ENCODE measurements around the gene SLC25A39. TPM values are rescaled to one million over a fixed set of nuclear protein-coding genes. Genes with fewer than 3 reads are reported as not detected.
"Not testable (repeated sequence)": the region's sequence is repeated elsewhere in the genome, so short reads cannot be mapped to it uniquely, and the experiment has no call there.

The SLC25A39 gene
- total RNA-seq, 6 experiments from 2014 or later, result 94.8 to 116 (median 108) TPM

- no peaks in the 10 kb centered on the region for H3K9me3 Mint-ChIP-seq
- H3K27me3 Mint-ChIP-seq (ENCODE audit: insufficient read depth), result peaks cover 6% of the 10 kb centered on the region
- peak; percentile 45 for DNase-seq
- no peak overlapping the region for H3K4me3 Mint-ChIP-seq
- peaks cover 8% of the 10 kb centered on the region; the same call in 1 of the 2 replicates for H3K36me3 Mint-ChIP-seq (ENCODE audit: low read depth)
- H3K27ac Mint-ChIP-seq, result peak overlapping the region; percentile 32; the same call in 1 of the 2 replicates
- peaks cover 28% of the 10 kb centered on the region for H3K4me1 Mint-ChIP-seq (ENCODE audit: low read depth)
- TF ChIP-seq CTCF (IDR thresholded peaks at IDR 0.05), result no peak
Observed at GRCh38 chr17:44348234-44348987, 23.8 kb upstream of the SLC25A39 start.

GRCh38 chr17:44347206-44348055 is 22.8 kb upstream of the SLC25A39 start:
- H3K36me3 Mint-ChIP-seq (ENCODE audit: low read depth); H3K9me3 Mint-ChIP-seq; H3K4me3 Mint-ChIP-seq; H3K27me3 Mint-ChIP-seq (ENCODE audit: insufficient read depth); DNase-seq: not testable (repeated sequence)
- Mint-ChIP-seq H3K27ac (peak overlapping the region; percentile 36; the same call in 1 of the 2 replicates), H3K4me1 (ENCODE audit: low read depth) (peaks cover 28% of the 10 kb centered on the region)

- peak; percentile 8 for TF ChIP-seq CTCF (IDR thresholded peaks at IDR 0.05)
- Mint-ChIP-seq H3K36me3 (ENCODE audit: low read depth) (0 out of 2 replicates have a peak, but pooled peaks cover 4% of the 10 kb centered on the region), H3K27ac (peak overlapping the region; percentile 89; the same call in 1 of the 2 replicates), H3K4me1 (ENCODE audit: low read depth) (peaks cover 28% of the 10 kb centered on the region), H3K27me3 (ENCODE audit: insufficient read depth) (peaks cover 6% of the 10 kb centered on the region), H3K9me3 (no peaks in the 10 kb centered on the region), H3K4me3 (peak overlapping the region; percentile 97)
- no peak for DNase-seq
Observed at GRCh38 chr17:44346064-44346844, 21.6 kb upstream of the SLC25A39 start.

- DNase-seq, result peak; percentile 49
- TF ChIP-seq CTCF (IDR thresholded peaks at IDR 0.05), result peak; percentile 78
- Mint-ChIP-seq H3K36me3 (ENCODE audit: low read depth) (0 out of 2 replicates have a peak, but pooled peaks cover 4% of the 10 kb centered on the region), H3K9me3 (no peaks in the 10 kb centered on the region), H3K27me3 (ENCODE audit: insufficient read depth) (peaks cover 6% of the 10 kb centered on the region), H3K4me1 (ENCODE audit: low read depth) (peaks cover 28% of the 10 kb centered on the region), H3K27ac (peak overlapping the region; percentile 89), H3K4me3 (peak overlapping the region; percentile 97)
Observed at GRCh38 chr17:44345454-44346026, 20.9 kb upstream of the SLC25A39 start.

GRCh38 chr17:44344939-44345453 is 20.4 kb upstream of the SLC25A39 start, which contains the start of gene GRN:
GRN (plus strand) TSS chr17:44345302; CDS start chr17:44349165, 3,863 bp downstream.
- H3K27me3 Mint-ChIP-seq (ENCODE audit: insufficient read depth), result peaks cover 6% of the 10 kb centered on the region
- H3K27ac Mint-ChIP-seq, result peak within 1 kb of the TSS; percentile 89
- peaks cover 28% of the 10 kb centered on the region for H3K4me1 Mint-ChIP-seq (ENCODE audit: low read depth)
- H3K36me3 Mint-ChIP-seq (ENCODE audit: low read depth), result 0 out of 2 replicates have a peak, but pooled peaks cover 4% of the 10 kb centered on the region
- H3K9me3 Mint-ChIP-seq, result no peaks in the 10 kb centered on the region
- no peak for TF ChIP-seq CTCF (IDR thresholded peaks at IDR 0.05)
- H3K4me3 Mint-ChIP-seq, result peak within 1 kb of the TSS; percentile 97
- DNase-seq, result peak; percentile 98

Data from HFFc6 (cell line).